ENCODE results near the gene TM2D3. TPM values are rescaled to one million over a fixed set of nuclear protein-coding genes. Genes with fewer than 3 reads are reported as not detected.

TM2D3 gene
- total and polyA plus RNA-seq, 2 donors (not counting 1 experiment from before 2014, with no cell fraction given): 46.1 to 71.5 TPM

DNA sequence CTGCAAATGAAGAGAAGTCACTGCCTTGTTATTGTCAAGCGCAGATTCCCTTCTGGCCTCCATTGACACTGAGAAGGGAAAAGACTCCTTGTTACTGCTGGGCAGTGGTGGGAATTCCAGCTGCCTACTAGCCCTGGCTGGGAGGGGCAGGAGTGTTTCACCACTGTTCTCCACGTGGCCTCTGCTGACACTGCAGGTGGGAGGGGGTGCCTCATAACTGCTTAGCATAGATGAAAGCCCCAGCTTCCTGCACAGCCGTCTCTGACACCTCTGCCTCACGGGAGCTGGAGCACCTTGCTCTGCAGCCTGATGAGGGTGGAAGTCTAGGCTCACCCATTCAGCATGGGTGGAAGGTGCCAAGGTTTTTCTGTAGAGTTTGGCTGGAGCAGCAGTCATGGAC, 52.1 kb downstream of the TM2D3 start:
- no peak overlapping the region for H3K9ac ChIP-seq (ENCODE audit: insufficient read depth, low read length)
- no peak overlapping the region for H3K27ac ChIP-seq (ENCODE audit: insufficient read depth, low read length)
- DNase-seq (ENCODE audit: low read depth in 2 of 2): no peak
- no peaks in the 10 kb centered on the region for H3K36me3 ChIP-seq (ENCODE audit: control insufficient read depth, insufficient read depth, low read length)
- no peak overlapping the region for H2AFZ ChIP-seq (ENCODE audit: low read length)
- H3K79me2 ChIP-seq (ENCODE audit: control insufficient read depth, insufficient read depth, low read length): no peaks in the 10 kb centered on the region
- no peaks in the 10 kb centered on the region for H4K20me1 ChIP-seq (ENCODE audit: control insufficient read depth, extremely low read depth, insufficient read depth, low read length)
- no peak overlapping the region for H3K4me3 ChIP-seq (replicated peaks in 1 of 4; ENCODE audit: control extremely low read depth in 1 of 4, insufficient read depth in 1 of 4, low read depth in 3 of 4, low read length in 4 of 4)
- H3K9me3 ChIP-seq (ENCODE audit: control insufficient read depth, insufficient read depth, low read depth, low read length): no peaks in the 10 kb centered on the region
- no peak for TF ChIP-seq EZH2 (IDR thresholded peaks at IDR 0.05; ENCODE audit: low read length, missing control alignments)
- TF ChIP-seq, protein P1, sequence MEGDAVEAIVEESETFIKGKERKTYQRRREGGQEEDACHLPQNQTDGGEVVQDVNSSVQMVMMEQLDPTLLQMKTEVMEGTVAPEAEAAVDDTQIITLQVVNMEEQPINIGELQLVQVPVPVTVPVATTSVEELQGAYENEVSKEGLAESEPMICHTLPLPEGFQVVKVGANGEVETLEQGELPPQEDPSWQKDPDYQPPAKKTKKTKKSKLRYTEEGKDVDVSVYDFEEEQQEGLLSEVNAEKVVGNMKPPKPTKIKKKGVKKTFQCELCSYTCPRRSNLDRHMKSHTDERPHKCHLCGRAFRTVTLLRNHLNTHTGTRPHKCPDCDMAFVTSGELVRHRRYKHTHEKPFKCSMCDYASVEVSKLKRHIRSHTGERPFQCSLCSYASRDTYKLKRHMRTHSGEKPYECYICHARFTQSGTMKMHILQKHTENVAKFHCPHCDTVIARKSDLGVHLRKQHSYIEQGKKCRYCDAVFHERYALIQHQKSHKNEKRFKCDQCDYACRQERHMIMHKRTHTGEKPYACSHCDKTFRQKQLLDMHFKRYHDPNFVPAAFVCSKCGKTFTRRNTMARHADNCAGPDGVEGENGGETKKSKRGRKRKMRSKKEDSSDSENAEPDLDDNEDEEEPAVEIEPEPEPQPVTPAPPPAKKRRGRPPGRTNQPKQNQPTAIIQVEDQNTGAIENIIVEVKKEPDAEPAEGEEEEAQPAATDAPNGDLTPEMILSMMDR (conservative IDR thresholded peaks at IDR 0.05 in 1 of 2, IDR thresholded peaks at IDR 0.05 in 1 of 2; ENCODE audit: low read depth in 1 of 2, low read length in 2 of 2): no peak
- H3K27me3 ChIP-seq (ENCODE audit: control insufficient read depth, insufficient read depth, low read length): no peaks in the 10 kb centered on the region
- no peaks in the 10 kb centered on the region for H3K4me1 ChIP-seq (ENCODE audit: control insufficient read depth, extremely low read depth, insufficient read depth, low read length)
- H3K4me2 ChIP-seq (ENCODE audit: extremely low read depth, insufficient read depth, low read length): no peak overlapping the region

- Histone ChIP-seq H3K27me3 (ENCODE audit: control insufficient read depth, insufficient read depth, low read length) (no peaks in the 10 kb centered on the region), H3K36me3 (ENCODE audit: control insufficient read depth, insufficient read depth, low read length) (no peaks in the 10 kb centered on the region), H3K4me3 (replicated peaks in 1 of 4; ENCODE audit: control extremely low read depth in 1 of 4, insufficient read depth in 1 of 4, low read depth in 3 of 4, low read length in 4 of 4) (no peak overlapping the region), H3K9ac (ENCODE audit: insufficient read depth, low read length) (no peak overlapping the region), H3K4me2 (ENCODE audit: extremely low read depth, insufficient read depth, low read length) (no peak overlapping the region), H4K20me1 (ENCODE audit: control insufficient read depth, extremely low read depth, insufficient read depth, low read length) (no peaks in the 10 kb centered on the region), H3K4me1 (ENCODE audit: control insufficient read depth, extremely low read depth, insufficient read depth, low read length) (no peaks in the 10 kb centered on the region), H2AFZ (ENCODE audit: low read length) (no peak overlapping the region), H3K27ac (ENCODE audit: insufficient read depth, low read length) (no peak overlapping the region), H3K79me2 (ENCODE audit: control insufficient read depth, insufficient read depth, low read length) (no peaks in the 10 kb centered on the region), H3K9me3 (ENCODE audit: control insufficient read depth, insufficient read depth, low read depth, low read length) (no peaks in the 10 kb centered on the region)
- no peak for TF ChIP-seq EZH2 (IDR thresholded peaks at IDR 0.05; ENCODE audit: low read length, missing control alignments)
- TF ChIP-seq, protein P1 (conservative IDR thresholded peaks at IDR 0.05 in 1 of 2, IDR thresholded peaks at IDR 0.05 in 1 of 2; ENCODE audit: low read depth in 1 of 2, low read length in 2 of 2): no peak
- DNase-seq (ENCODE audit: low read depth in 2 of 2): no peak
These were observed 53.1 kb downstream of the TM2D3 start for GRCh38 chr15:101599091-101599490.

GRCh38 chr15:101597360-101597928, 54.7 kb downstream of the TM2D3 start:
- no peaks in the 10 kb centered on the region for H3K4me1 ChIP-seq (ENCODE audit: control insufficient read depth, extremely low read depth, insufficient read depth, low read length)
- no peaks in the 10 kb centered on the region for H4K20me1 ChIP-seq (ENCODE audit: control insufficient read depth, extremely low read depth, insufficient read depth, low read length)
- no peak for TF ChIP-seq EZH2 (IDR thresholded peaks at IDR 0.05; ENCODE audit: low read length, missing control alignments)
- TF ChIP-seq, protein P1 (conservative IDR thresholded peaks at IDR 0.05 in 1 of 2, IDR thresholded peaks at IDR 0.05 in 1 of 2; ENCODE audit: low read depth in 1 of 2, low read length in 2 of 2): no peak

More at GRCh38 chr15:101597360-101597928, 54.7 kb downstream of the TM2D3 start:
- no peak for DNase-seq (ENCODE audit: low read depth in 2 of 2)
- H2AFZ ChIP-seq (ENCODE audit: low read length): no peak overlapping the region
- no peak overlapping the region for H3K9ac ChIP-seq (ENCODE audit: insufficient read depth, low read length)
- H3K79me2 ChIP-seq (ENCODE audit: control insufficient read depth, insufficient read depth, low read length): no peaks in the 10 kb centered on the region
- H3K36me3 ChIP-seq (ENCODE audit: control insufficient read depth, insufficient read depth, low read length): no peaks in the 10 kb centered on the region
- H3K9me3 ChIP-seq (ENCODE audit: control insufficient read depth, insufficient read depth, low read depth, low read length): no peaks in the 10 kb centered on the region
- no peak overlapping the region for H3K27ac ChIP-seq (ENCODE audit: insufficient read depth, low read length)
- no peak overlapping the region for H3K4me3 ChIP-seq (replicated peaks in 1 of 4; ENCODE audit: control extremely low read depth in 1 of 4, insufficient read depth in 1 of 4, low read depth in 3 of 4, low read length in 4 of 4)
- H3K27me3 ChIP-seq (ENCODE audit: control insufficient read depth, insufficient read depth, low read length): no peaks in the 10 kb centered on the region
- no peak overlapping the region for H3K4me2 ChIP-seq (ENCODE audit: extremely low read depth, insufficient read depth, low read length)

Measured in fibroblast of lung (primary cell).